B cell (primary cell): Measurements from ENCODE around the gene SANBR. TPM values are rescaled to one million over a fixed set of nuclear protein-coding genes. Genes with fewer than 3 reads are reported as not detected.
"Not testable (repeated sequence)": the region's sequence is repeated elsewhere in the genome, so short reads cannot be mapped to it uniquely, and the experiment has no call there.

Source experiments
- ATAC-seq: fragments of 200-7000 bp; cut with Tn5 transposase; one replicate; pipeline ENCODE4 v1.10.0; 2021; ENCODE audit warnings: low read depth, mild to moderate bottlenecking, moderate number of reproducible peaks, moderate library complexity
- CTCF ChIA-PET: fragments of 350-600 bp; sonication (Branson Sonifier 250); formaldehyde crosslinking; loops from one replicate; lab custom pipeline; 2021; ENCODE audit warnings: antibody characterized with exemption, inconsistent platforms; lab: Charles Lee
- POLR2A ChIA-PET: fragments of 350-600 bp; sonication (Branson Sonifier 250); formaldehyde crosslinking; loops from one replicate; lab custom pipeline; 2021; ENCODE audit warnings: antibody characterized with exemption; lab: Charles Lee
- DNase-seq: peaks from one replicate; pipeline ENCODE4 v3.0.0; 2013
- H2AFZ ChIP-seq: 2 replicates; pipeline ENCODE4 v1.6.1; 2012; ENCODE audit warnings: mild to moderate bottlenecking, low read depth, low read length; ENCODE audit not compliant: insufficient read depth, poor library complexity, severe bottlenecking
- H3K27ac ChIP-seq, 2 donors: 1 replicate in 1 of 2; 2 replicates in 1 of 2; pipeline ENCODE4 v1.5.1; 2012 to 2013; ENCODE audit warnings: low read length in 2 of 2, mild to moderate bottlenecking in 2 of 2, moderate library complexity in 1 of 2
- H3K27me3 ChIP-seq, 4 experiments: fragments of 200-600 bp in 1 of 4; sonication (generic) in 1 of 4; replicated peaks in 1 of 4; 1 replicate in 2 of 4; 2 replicates in 2 of 4; pipeline versions ENCODE4 v1.6.1 to v1.7.0; 2013 to 2016; ENCODE audit warnings: low read length in 3 of 4, mild to moderate bottlenecking in 2 of 4, mixed read lengths in 1 of 4, moderate library complexity in 1 of 4; ENCODE audit not compliant: insufficient read depth in 4 of 4, control insufficient read depth in 3 of 4; ENCODE audit errors: control extremely low read depth in 1 of 4
- H3K36me3 ChIP-seq, 2 experiments: replicated peaks in 1 of 2; 1 replicate in 1 of 2; 2 replicates in 1 of 2; pipeline versions ENCODE4 v1.6.1 to v1.7.1; 2013; ENCODE audit warnings: low read length in 1 of 2; ENCODE audit not compliant: insufficient read depth in 2 of 2, control insufficient read depth in 1 of 2; ENCODE audit errors: control extremely low read depth in 1 of 2, extremely low read depth in 1 of 2
- H3K4me1 ChIP-seq, 2 donors: fragments of 200-600 bp in 1 of 2; sonication (generic) in 1 of 2; 1 replicate in 1 of 2; 2 replicates in 1 of 2; pipeline versions ENCODE4 v1.5.1 to v1.6.1; 2013 to 2017; ENCODE audit warnings: low read length in 2 of 2; ENCODE audit not compliant: control insufficient read depth in 2 of 2, insufficient read depth in 2 of 2
- H3K4me2 ChIP-seq: replicated peaks from 2 replicates; pipeline ENCODE3; 2012; ENCODE audit warnings: mild to moderate bottlenecking, low read depth, low read length; ENCODE audit not compliant: poor library complexity, severe bottlenecking
- H3K4me3 ChIP-seq, 5 experiments: fragments of 200-600 bp in 1 of 5; sonication (generic) in 1 of 5; 1 replicate in 3 of 5; 2 replicates in 2 of 5; pipeline versions ENCODE4 v1.5.1 to v1.7.0; 2011 to 2016; ENCODE audit warnings: low read length in 4 of 5, mild to moderate bottlenecking in 4 of 5, low read depth in 2 of 5, control low read depth in 1 of 5, moderate library complexity in 1 of 5; ENCODE audit not compliant: insufficient read depth in 1 of 5; ENCODE audit errors: control extremely low read depth in 1 of 5, extremely low read depth in 1 of 5
- H3K79me2 ChIP-seq: fragments of 200-600 bp; sonication (generic); one replicate; pipeline ENCODE4 v1.6.0; 2016; ENCODE audit warnings: low read length; ENCODE audit not compliant: control insufficient read depth, insufficient read depth
- H3K9ac ChIP-seq: fragments of 200-600 bp; sonication (generic); 2 replicates; pipeline ENCODE4 v1.6.1; 2017; ENCODE audit warnings: mild to moderate bottlenecking, low read length, moderate library complexity
- H3K9me3 ChIP-seq, 3 donors: one replicate each; pipeline versions ENCODE4 v1.6.1 to v1.7.1; 2013; ENCODE audit warnings: low read length in 2 of 3; ENCODE audit not compliant: control insufficient read depth in 2 of 3, insufficient read depth in 1 of 3; ENCODE audit errors: control extremely low read depth in 1 of 3
- H4K20me1 ChIP-seq: 2 replicates; pipeline ENCODE4 v1.6.0; 2012; ENCODE audit warnings: mild to moderate bottlenecking, low read length; ENCODE audit not compliant: insufficient read depth, control insufficient read depth, poor library complexity, severe bottlenecking
- H3K27ac Mint-ChIP-seq: one replicate; pipeline ENCODE4 v1.8.0; 2021; ENCODE audit warnings: mixed read lengths
- H3K27me3 Mint-ChIP-seq: one replicate; pipeline ENCODE4 v1.8.0; 2021; ENCODE audit warnings: mixed read lengths
- H3K4me1 Mint-ChIP-seq: one replicate; pipeline ENCODE4 v1.8.0; 2021; ENCODE audit warnings: mixed read lengths
- H3K4me3 Mint-ChIP-seq: one replicate; pipeline ENCODE4 v1.8.0; 2021; ENCODE audit warnings: mixed read lengths
- H3K9me3 Mint-ChIP-seq: one replicate; pipeline ENCODE4 v1.8.0; 2022; ENCODE audit warnings: mixed read lengths; ENCODE audit not compliant: insufficient read depth
- EZH2 ChIP-seq: IDR thresholded peaks from 2 replicates; pipeline ENCODE4 v1.6.1; 2012; ENCODE audit warnings: borderline replicate concordance, low read depth, mild to moderate bottlenecking, moderate library complexity, low read length; ENCODE audit not compliant: insufficient read depth, poor library complexity, severe bottlenecking
- WGBS: methylation state at CpG from one replicate; pipeline ENCODE4 v1.1.5; 2013; ENCODE audit warnings: missing lambda C conversion rate; ENCODE audit not compliant: insufficient coverage; 5-methylcytosine and 5-hydroxymethylcytosine counted together
- intact Hi-C: fragments of 100-400 bp; cut with micrococcal nuclease; formaldehyde crosslinking; loops from one replicate; pipeline ENCODE4 v1.10.0; 2022
- polyA plus RNA-seq: library from polyadenylated mRNA; depleted of rRNA; stranded (reverse); fragments of >200 nt; gene quantifications from 2 replicates; pipeline ENCODE4 v1.2.3, GENCODE V29; 2012
- total RNA-seq, 2 donors: library from RNA; stranded (reverse); fragments of 120-200 nt in 1 of 2; gene quantifications; 1 replicate in 1 of 2; 2 replicates in 1 of 2; pipeline versions ENCODE4 v1.2.3 to v1.2.4, GENCODE V29; 2013 to 2022
- TF ChIP-seq, protein P1 (sequence below): fragments of 200-600 bp; IDR thresholded peaks from one replicate; pipeline ENCODE4 v1.8.0; 2022; ENCODE audit warnings: antibody characterized with exemption, mild to moderate bottlenecking

The SANBR gene
- total and polyA plus RNA-seq, 2 donors (not counting 1 experiment from before 2014, with no cell fraction given): 2.5 to 6.6 TPM

DNA sequence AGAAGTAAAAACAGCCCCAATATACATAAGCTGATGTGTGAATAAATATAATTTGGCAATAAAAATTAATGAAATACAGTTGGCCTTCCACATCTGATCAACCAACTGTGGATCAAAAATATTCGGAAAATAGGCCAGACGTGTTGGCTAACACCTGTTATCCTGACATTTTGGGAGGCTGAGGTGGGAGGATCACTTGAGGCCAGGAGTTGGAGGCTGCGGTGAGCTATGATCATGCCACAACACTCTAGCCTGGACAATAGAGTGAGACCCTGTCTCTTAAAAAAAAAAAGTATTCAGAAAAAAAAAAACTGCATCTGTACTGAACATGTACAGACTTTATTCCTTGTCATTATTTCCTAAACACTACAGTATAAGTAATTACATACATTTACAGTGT is 36.1 kb upstream of the SANBR start:
- intact Hi-C loops: no loop called here
- Mint-ChIP-seq H3K9me3 (no peaks in the 10 kb centered on the region), H3K27ac (no peak overlapping the region), H3K4me1 (peaks cover 5% of the 10 kb centered on the region), H3K4me3 (no peak overlapping the region), H3K27me3 (no peaks in the 10 kb centered on the region)
- H3K4me2 ChIP-seq: no peak overlapping the region
- H4K20me1 ChIP-seq: peaks cover 43% of the 10 kb centered on the region
- no peak overlapping the region for H3K4me3 ChIP-seq
- H2AFZ ChIP-seq: no peak overlapping the region
- TF ChIP-seq, protein P1, sequence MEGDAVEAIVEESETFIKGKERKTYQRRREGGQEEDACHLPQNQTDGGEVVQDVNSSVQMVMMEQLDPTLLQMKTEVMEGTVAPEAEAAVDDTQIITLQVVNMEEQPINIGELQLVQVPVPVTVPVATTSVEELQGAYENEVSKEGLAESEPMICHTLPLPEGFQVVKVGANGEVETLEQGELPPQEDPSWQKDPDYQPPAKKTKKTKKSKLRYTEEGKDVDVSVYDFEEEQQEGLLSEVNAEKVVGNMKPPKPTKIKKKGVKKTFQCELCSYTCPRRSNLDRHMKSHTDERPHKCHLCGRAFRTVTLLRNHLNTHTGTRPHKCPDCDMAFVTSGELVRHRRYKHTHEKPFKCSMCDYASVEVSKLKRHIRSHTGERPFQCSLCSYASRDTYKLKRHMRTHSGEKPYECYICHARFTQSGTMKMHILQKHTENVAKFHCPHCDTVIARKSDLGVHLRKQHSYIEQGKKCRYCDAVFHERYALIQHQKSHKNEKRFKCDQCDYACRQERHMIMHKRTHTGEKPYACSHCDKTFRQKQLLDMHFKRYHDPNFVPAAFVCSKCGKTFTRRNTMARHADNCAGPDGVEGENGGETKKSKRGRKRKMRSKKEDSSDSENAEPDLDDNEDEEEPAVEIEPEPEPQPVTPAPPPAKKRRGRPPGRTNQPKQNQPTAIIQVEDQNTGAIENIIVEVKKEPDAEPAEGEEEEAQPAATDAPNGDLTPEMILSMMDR: no peak
- TF ChIP-seq EZH2: no peak
- H3K27ac ChIP-seq: no peak overlapping the region
- ChIA-PET CTCF (interaction anchor here (0.9 kb wide), 1 partner anchor 37 kb away, joined by 3 read pairs; no protein-coding TSS in a partner anchor), POLR2A (interaction anchor here (0.7 kb wide), 1 partner anchor 9 kb away, joined by 3 read pairs; no protein-coding TSS in a partner anchor)
- 100% methylated on average over 3 of the region's 3 CpGs for WGBS
- peaks cover 48% of the 10 kb centered on the region for H3K79me2 ChIP-seq
- ATAC-seq (no peak), DNase-seq (no peak)
- no peaks in the 10 kb centered on the region for H3K27me3 ChIP-seq
- H3K9me3 ChIP-seq: peaks cover 0 to 1% (median 0%) of the 10 kb centered on the region in 3 donors
- peaks cover 11 to 29% of the 10 kb centered on the region in 2 experiments for H3K36me3 ChIP-seq
- no peak overlapping the region for H3K9ac ChIP-seq
- H3K4me1 ChIP-seq: no peaks in the 10 kb centered on the region

GRCh38 chr2:61034592-61034991 is 31.1 kb upstream of the SANBR start:
- over 99% methylated on average over 9 of the region's 9 CpGs for WGBS

DNA sequence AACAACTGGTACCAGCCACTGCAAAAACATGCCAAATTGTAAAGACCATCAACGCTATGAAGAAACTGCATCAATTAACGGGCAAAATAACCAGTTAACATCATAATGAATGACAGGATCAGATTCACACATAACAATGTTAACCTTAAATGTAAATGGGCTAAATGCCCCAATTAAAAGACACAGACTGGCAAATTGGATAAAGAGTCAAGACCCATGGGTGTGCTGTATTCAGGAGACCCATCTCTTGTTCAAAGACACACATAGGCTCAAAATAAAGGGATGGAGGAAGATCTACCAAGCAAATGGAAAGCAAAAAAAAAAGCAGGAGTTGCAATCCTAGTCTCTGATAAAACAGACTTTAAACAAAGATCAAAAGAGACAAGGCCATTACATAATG is 29.0 kb upstream of the SANBR start:
- H3K4me1 Mint-ChIP-seq, DNase-seq, H3K27ac ChIP-seq, H3K27me3 ChIP-seq, CTCF ChIA-PET, H4K20me1 ChIP-seq, H3K27ac Mint-ChIP-seq, H3K4me2 ChIP-seq, H3K27me3 Mint-ChIP-seq, H2AFZ ChIP-seq, H3K79me2 ChIP-seq, intact Hi-C loops, H3K4me3 ChIP-seq, POLR2A ChIA-PET, H3K9me3 Mint-ChIP-seq, H3K4me3 Mint-ChIP-seq, ATAC-seq, H3K9me3 ChIP-seq, H3K9ac ChIP-seq, H3K4me1 ChIP-seq: not testable (repeated sequence)
- peaks cover 5 to 27% of the 10 kb centered on the region in 2 experiments for H3K36me3 ChIP-seq
- WGBS: no CpG with 5 or more reads among the region's 2 CpGs

More at GRCh38 chr2:61034592-61034991, 31.1 kb upstream of the SANBR start:
- H3K36me3 ChIP-seq: peaks cover 11 to 32% of the 10 kb centered on the region in 2 experiments
- H3K27ac Mint-ChIP-seq, intact Hi-C loops, H3K27ac ChIP-seq, H3K9me3 ChIP-seq, DNase-seq, H3K4me2 ChIP-seq, H3K79me2 ChIP-seq, H3K4me1 Mint-ChIP-seq, ATAC-seq, H3K4me1 ChIP-seq, H3K9me3 Mint-ChIP-seq, H3K4me3 ChIP-seq, CTCF ChIA-PET, H3K27me3 Mint-ChIP-seq, H3K9ac ChIP-seq, H4K20me1 ChIP-seq, H3K27me3 ChIP-seq, H3K4me3 Mint-ChIP-seq, H2AFZ ChIP-seq, POLR2A ChIA-PET: not testable (repeated sequence)
